WTC11 (cell line): ENCODE results near the gene PCDHB6. TPM values are rescaled to one million over a fixed set of nuclear protein-coding genes. Genes with fewer than 3 reads are reported as not detected.
"Not testable (repeated sequence)": the region's sequence is repeated elsewhere in the genome, so short reads cannot be mapped to it uniquely, and the experiment has no call there.

Source experiments
- ATAC-seq: fragments of 200-7000 bp; cut with Tn5 transposase; 2 replicates; pipeline ENCODE4 v1.10.0; 2021; ENCODE audit warnings: mild to moderate bottlenecking, moderate library complexity
- CTCF ChIA-PET: fragments of 300-600 bp; sonication (Branson Sonifier 250); formaldehyde crosslinking; loops from one replicate; lab custom pipeline; 2021; ENCODE audit warnings: antibody characterized with exemption; lab: Charles Lee
- POLR2A ChIA-PET: fragments of 350-600 bp; sonication (Branson Sonifier 250); formaldehyde crosslinking; loops from one replicate; lab custom pipeline; 2021; ENCODE audit warnings: antibody characterized with exemption; lab: Charles Lee
- DNase-seq: peaks from one replicate; pipeline ENCODE4 v3.0.0; 2021; ENCODE audit warnings: low spot score
- H3K27ac Mint-ChIP-seq: 2 replicates; pipeline ENCODE4 v1.8.0; 2021; ENCODE audit warnings: mixed read lengths
- H3K27me3 Mint-ChIP-seq: 2 replicates; pipeline ENCODE4 v1.8.0; 2021; ENCODE audit warnings: low read depth, mild to moderate bottlenecking, moderate library complexity, mixed read lengths
- H3K36me3 Mint-ChIP-seq: 2 replicates; pipeline ENCODE4 v1.8.0; 2021; ENCODE audit warnings: mixed read lengths
- H3K4me1 Mint-ChIP-seq: 2 replicates; pipeline ENCODE4 v1.8.0; 2022; ENCODE audit warnings: mixed read lengths
- H3K4me3 Mint-ChIP-seq: 2 replicates; pipeline ENCODE4 v1.8.0; 2021; ENCODE audit warnings: mild to moderate bottlenecking, moderate library complexity, mixed read lengths
- H3K9me3 Mint-ChIP-seq: 2 replicates; pipeline ENCODE4 v1.8.0; 2021; ENCODE audit warnings: mixed read lengths
- ATF1 ChIP-seq: sonication (generic); formaldehyde crosslinking; IDR thresholded peaks from 2 replicates; pipeline ENCODE4 v1.8.1; 2023; ENCODE audit warnings: mild to moderate bottlenecking, moderate library complexity, missing genetic modification reagents
- CBFB ChIP-seq: sonication (generic); formaldehyde crosslinking; IDR thresholded peaks from 2 replicates; pipeline ENCODE4 v1.8.1; 2022; ENCODE audit warnings: mild to moderate bottlenecking, low read depth, missing genetic modification reagents
- FOXJ3 ChIP-seq: sonication (generic); formaldehyde crosslinking; IDR thresholded peaks from 2 replicates; pipeline ENCODE4 v1.9.0; 2021; ENCODE audit warnings: missing genetic modification reagents, mild to moderate bottlenecking, borderline replicate concordance
- GTF2I ChIP-seq: fragments of 250-450 bp; sonication (Bioruptor Pico); conservative IDR thresholded peaks from 2 replicates; pipeline ENCODE4 v1.4.0; 2021; ENCODE audit warnings: mild to moderate bottlenecking
- IRF1 ChIP-seq: sonication (generic); formaldehyde crosslinking; IDR thresholded peaks from 2 replicates; pipeline ENCODE4 v1.8.0; 2023; ENCODE audit warnings: missing genetic modification reagents
- IRF2 ChIP-seq: sonication (generic); formaldehyde crosslinking; IDR thresholded peaks from 2 replicates; pipeline ENCODE4 v1.8.0; 2022; ENCODE audit warnings: low read depth, missing genetic modification reagents, borderline replicate concordance
- MYBL2 ChIP-seq: sonication (generic); formaldehyde crosslinking; IDR thresholded peaks from 2 replicates; pipeline ENCODE4 v1.8.1; 2023; ENCODE audit warnings: mild to moderate bottlenecking, moderate library complexity, missing genetic modification reagents
- NFE2L1 ChIP-seq: sonication (generic); formaldehyde crosslinking; IDR thresholded peaks from 2 replicates; pipeline ENCODE4 v1.8.1; 2023; ENCODE audit warnings: missing genetic modification reagents
- NR1H2 ChIP-seq: sonication (generic); formaldehyde crosslinking; IDR thresholded peaks from 2 replicates; pipeline ENCODE4 v1.9.0; 2021; ENCODE audit warnings: mild to moderate bottlenecking, moderate library complexity, missing genetic modification reagents
- RORB ChIP-seq: fragments of 250-450 bp; sonication (Bioruptor Pico); IDR thresholded peaks from 2 replicates; pipeline ENCODE4 v1.9.0; 2021; ENCODE audit warnings: mild to moderate bottlenecking
- SMAD4 ChIP-seq: sonication (generic); formaldehyde crosslinking; IDR thresholded peaks from 2 replicates; pipeline ENCODE4 v1.8.0; 2022; ENCODE audit warnings: mild to moderate bottlenecking, missing genetic modification reagents
- ZNF219 ChIP-seq: sonication (generic); formaldehyde crosslinking; IDR thresholded peaks from 2 replicates; pipeline ENCODE4 v1.8.0; 2023; ENCODE audit warnings: missing genetic modification reagents, mild to moderate bottlenecking, borderline replicate concordance
- total RNA-seq: library from RNA; stranded (reverse); gene quantifications from 3 replicates; pipeline ENCODE4 v1.2.3, GENCODE V29; 2021
- TF ChIP-seq, protein P1 (sequence below): fragments of 250-450 bp; sonication (Bioruptor Pico); IDR thresholded peaks from 2 replicates; pipeline ENCODE4 v1.9.0; 2021; ENCODE audit warnings: mild to moderate bottlenecking
- TF ChIP-seq, protein P2 (sequence below): sonication (generic); formaldehyde crosslinking; IDR thresholded peaks from 2 replicates; pipeline ENCODE4 v1.8.0; 2022; ENCODE audit warnings: missing genetic modification reagents
- TF ChIP-seq, protein P3 (sequence below): sonication (generic); formaldehyde crosslinking; IDR thresholded peaks from 2 replicates; pipeline ENCODE4 v1.8.0; 2022; ENCODE audit warnings: mild to moderate bottlenecking, missing genetic modification reagents
- TF ChIP-seq, protein P4 (sequence below): sonication (generic); formaldehyde crosslinking; IDR thresholded peaks from 2 replicates; pipeline ENCODE4 v1.8.0; 2022; ENCODE audit warnings: mild to moderate bottlenecking, missing genetic modification reagents
- TF ChIP-seq, protein P5 (sequence below): fragments of 250-450 bp; sonication (Bioruptor Pico); IDR thresholded peaks from 2 replicates; pipeline ENCODE4 v1.9.0; 2021; ENCODE audit warnings: mild to moderate bottlenecking, borderline replicate concordance
- TF ChIP-seq, protein P6 (sequence below): sonication (generic); formaldehyde crosslinking; IDR thresholded peaks from 2 replicates; pipeline ENCODE4 v1.8.1; 2022; ENCODE audit warnings: low read depth, mild to moderate bottlenecking, moderate library complexity, missing genetic modification reagents, borderline replicate concordance

PCDHB6 gene
- total RNA-seq, 1 experiment from 2014 or later, result 0.24 TPM

DNA sequence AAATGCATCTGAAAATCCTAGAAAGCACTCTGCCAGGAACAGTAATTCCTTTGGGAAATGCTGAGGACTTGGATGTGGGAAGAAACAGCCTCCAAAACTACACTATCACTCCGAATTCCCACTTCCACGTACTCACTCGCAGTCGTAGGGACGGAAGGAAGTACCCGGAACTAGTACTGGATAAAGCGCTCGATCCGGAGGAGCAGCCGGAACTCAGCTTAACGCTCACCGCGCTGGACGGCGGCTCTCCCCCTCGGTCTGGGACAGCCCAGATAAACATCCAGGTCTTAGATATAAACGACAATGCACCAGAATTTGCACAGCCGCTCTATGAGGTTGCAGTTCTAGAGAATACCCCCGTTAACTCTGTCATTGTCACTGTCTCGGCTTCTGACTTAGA lies 48.8 kb upstream of the PCDHB6 start:
- H3K27ac Mint-ChIP-seq, result 0 out of 2 replicates have a peak overlapping the region, but pooled peaks have one; percentile 44
- TF ChIP-seq NR1H2 (CRISPR knock-in tag) (no peak), MYBL2 (CRISPR knock-in tag) (no peak), ZNF219 (CRISPR knock-in tag) (no peak), IRF2 (CRISPR knock-in tag) (no peak), GTF2I (no peak), FOXJ3 (CRISPR knock-in tag) (no peak), RORB (CRISPR knock-in tag) (no peak), NFE2L1 (CRISPR knock-in tag) (no peak), IRF1 (no peak), SMAD4 (CRISPR knock-in tag) (no peak), ATF1 (no peak), CBFB (CRISPR knock-in tag) (no peak)
- TF ChIP-seq, protein P1, sequence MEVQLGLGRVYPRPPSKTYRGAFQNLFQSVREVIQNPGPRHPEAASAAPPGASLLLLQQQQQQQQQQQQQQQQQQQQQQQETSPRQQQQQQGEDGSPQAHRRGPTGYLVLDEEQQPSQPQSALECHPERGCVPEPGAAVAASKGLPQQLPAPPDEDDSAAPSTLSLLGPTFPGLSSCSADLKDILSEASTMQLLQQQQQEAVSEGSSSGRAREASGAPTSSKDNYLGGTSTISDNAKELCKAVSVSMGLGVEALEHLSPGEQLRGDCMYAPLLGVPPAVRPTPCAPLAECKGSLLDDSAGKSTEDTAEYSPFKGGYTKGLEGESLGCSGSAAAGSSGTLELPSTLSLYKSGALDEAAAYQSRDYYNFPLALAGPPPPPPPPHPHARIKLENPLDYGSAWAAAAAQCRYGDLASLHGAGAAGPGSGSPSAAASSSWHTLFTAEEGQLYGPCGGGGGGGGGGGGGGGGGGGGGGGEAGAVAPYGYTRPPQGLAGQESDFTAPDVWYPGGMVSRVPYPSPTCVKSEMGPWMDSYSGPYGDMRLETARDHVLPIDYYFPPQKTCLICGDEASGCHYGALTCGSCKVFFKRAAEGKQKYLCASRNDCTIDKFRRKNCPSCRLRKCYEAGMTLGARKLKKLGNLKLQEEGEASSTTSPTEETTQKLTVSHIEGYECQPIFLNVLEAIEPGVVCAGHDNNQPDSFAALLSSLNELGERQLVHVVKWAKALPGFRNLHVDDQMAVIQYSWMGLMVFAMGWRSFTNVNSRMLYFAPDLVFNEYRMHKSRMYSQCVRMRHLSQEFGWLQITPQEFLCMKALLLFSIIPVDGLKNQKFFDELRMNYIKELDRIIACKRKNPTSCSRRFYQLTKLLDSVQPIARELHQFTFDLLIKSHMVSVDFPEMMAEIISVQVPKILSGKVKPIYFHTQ (CRISPR knock-in tag), result no peak
- TF ChIP-seq, protein P2, sequence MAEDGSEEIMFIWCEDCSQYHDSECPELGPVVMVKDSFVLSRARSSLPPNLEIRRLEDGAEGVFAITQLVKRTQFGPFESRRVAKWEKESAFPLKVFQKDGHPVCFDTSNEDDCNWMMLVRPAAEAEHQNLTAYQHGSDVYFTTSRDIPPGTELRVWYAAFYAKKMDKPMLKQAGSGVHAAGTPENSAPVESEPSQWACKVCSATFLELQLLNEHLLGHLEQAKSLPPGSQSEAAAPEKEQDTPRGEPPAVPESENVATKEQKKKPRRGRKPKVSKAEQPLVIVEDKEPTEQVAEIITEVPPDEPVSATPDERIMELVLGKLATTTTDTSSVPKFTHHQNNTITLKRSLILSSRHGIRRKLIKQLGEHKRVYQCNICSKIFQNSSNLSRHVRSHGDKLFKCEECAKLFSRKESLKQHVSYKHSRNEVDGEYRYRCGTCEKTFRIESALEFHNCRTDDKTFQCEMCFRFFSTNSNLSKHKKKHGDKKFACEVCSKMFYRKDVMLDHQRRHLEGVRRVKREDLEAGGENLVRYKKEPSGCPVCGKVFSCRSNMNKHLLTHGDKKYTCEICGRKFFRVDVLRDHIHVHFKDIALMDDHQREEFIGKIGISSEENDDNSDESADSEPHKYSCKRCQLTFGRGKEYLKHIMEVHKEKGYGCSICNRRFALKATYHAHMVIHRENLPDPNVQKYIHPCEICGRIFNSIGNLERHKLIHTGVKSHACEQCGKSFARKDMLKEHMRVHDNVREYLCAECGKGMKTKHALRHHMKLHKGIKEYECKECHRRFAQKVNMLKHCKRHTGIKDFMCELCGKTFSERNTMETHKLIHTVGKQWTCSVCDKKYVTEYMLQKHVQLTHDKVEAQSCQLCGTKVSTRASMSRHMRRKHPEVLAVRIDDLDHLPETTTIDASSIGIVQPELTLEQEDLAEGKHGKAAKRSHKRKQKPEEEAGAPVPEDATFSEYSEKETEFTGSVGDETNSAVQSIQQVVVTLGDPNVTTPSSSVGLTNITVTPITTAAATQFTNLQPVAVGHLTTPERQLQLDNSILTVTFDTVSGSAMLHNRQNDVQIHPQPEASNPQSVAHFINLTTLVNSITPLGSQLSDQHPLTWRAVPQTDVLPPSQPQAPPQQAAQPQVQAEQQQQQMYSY (CRISPR knock-in tag), result no peak
- TF ChIP-seq, protein P3, sequence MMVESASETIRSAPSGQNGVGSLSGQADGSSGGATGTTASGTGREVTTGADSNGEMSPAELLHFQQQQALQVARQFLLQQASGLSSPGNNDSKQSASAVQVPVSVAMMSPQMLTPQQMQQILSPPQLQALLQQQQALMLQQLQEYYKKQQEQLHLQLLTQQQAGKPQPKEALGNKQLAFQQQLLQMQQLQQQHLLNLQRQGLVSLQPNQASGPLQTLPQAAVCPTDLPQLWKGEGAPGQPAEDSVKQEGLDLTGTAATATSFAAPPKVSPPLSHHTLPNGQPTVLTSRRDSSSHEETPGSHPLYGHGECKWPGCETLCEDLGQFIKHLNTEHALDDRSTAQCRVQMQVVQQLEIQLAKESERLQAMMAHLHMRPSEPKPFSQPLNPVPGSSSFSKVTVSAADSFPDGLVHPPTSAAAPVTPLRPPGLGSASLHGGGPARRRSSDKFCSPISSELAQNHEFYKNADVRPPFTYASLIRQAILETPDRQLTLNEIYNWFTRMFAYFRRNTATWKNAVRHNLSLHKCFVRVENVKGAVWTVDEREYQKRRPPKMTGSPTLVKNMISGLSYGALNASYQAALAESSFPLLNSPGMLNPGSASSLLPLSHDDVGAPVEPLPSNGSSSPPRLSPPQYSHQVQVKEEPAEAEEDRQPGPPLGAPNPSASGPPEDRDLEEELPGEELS (CRISPR knock-in tag), result no peak
- TF ChIP-seq, protein P4, sequence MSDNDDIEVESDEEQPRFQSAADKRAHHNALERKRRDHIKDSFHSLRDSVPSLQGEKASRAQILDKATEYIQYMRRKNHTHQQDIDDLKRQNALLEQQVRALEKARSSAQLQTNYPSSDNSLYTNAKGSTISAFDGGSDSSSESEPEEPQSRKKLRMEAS, result no peak
- TF ChIP-seq, protein P5, sequence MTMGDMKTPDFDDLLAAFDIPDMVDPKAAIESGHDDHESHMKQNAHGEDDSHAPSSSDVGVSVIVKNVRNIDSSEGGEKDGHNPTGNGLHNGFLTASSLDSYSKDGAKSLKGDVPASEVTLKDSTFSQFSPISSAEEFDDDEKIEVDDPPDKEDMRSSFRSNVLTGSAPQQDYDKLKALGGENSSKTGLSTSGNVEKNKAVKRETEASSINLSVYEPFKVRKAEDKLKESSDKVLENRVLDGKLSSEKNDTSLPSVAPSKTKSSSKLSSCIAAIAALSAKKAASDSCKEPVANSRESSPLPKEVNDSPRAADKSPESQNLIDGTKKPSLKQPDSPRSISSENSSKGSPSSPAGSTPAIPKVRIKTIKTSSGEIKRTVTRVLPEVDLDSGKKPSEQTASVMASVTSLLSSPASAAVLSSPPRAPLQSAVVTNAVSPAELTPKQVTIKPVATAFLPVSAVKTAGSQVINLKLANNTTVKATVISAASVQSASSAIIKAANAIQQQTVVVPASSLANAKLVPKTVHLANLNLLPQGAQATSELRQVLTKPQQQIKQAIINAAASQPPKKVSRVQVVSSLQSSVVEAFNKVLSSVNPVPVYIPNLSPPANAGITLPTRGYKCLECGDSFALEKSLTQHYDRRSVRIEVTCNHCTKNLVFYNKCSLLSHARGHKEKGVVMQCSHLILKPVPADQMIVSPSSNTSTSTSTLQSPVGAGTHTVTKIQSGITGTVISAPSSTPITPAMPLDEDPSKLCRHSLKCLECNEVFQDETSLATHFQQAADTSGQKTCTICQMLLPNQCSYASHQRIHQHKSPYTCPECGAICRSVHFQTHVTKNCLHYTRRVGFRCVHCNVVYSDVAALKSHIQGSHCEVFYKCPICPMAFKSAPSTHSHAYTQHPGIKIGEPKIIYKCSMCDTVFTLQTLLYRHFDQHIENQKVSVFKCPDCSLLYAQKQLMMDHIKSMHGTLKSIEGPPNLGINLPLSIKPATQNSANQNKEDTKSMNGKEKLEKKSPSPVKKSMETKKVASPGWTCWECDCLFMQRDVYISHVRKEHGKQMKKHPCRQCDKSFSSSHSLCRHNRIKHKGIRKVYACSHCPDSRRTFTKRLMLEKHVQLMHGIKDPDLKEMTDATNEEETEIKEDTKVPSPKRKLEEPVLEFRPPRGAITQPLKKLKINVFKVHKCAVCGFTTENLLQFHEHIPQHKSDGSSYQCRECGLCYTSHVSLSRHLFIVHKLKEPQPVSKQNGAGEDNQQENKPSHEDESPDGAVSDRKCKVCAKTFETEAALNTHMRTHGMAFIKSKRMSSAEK (CRISPR knock-in tag), result no peak
- TF ChIP-seq, protein P6, sequence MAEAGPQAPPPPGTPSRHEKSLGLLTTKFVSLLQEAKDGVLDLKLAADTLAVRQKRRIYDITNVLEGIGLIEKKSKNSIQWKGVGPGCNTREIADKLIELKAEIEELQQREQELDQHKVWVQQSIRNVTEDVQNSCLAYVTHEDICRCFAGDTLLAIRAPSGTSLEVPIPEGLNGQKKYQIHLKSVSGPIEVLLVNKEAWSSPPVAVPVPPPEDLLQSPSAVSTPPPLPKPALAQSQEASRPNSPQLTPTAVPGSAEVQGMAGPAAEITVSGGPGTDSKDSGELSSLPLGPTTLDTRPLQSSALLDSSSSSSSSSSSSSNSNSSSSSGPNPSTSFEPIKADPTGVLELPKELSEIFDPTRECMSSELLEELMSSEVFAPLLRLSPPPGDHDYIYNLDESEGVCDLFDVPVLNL (CRISPR knock-in tag), result no peak
- H3K4me1 Mint-ChIP-seq, result peaks cover 8% of the 10 kb centered on the region
- peaks cover 28% of the 10 kb centered on the region for H3K36me3 Mint-ChIP-seq
- POLR2A ChIA-PET, result no interaction called here
- CTCF ChIA-PET, result interaction anchor here (0.7 to 1.3 kb wide), 8 partner anchors 15 to 463 kb away, joined by 3 to 7 read pairs (median 3); partner anchors contain the start of genes PCDHA12, PCDHB11 and PCDHB16
- H3K4me3 Mint-ChIP-seq, result peak overlapping the region; percentile 80
- ATAC-seq (no peak; the same call in 1 of the 2 replicates), DNase-seq (no peak)
- H3K27me3 Mint-ChIP-seq, result no peaks in the 10 kb centered on the region
- no peaks in the 10 kb centered on the region for H3K9me3 Mint-ChIP-seq

- H3K36me3 Mint-ChIP-seq, result peaks cover 23% of the 10 kb centered on the region
- CTCF ChIA-PET, ATAC-seq, H3K9me3 Mint-ChIP-seq, POLR2A ChIA-PET, H3K27ac Mint-ChIP-seq, H3K4me3 Mint-ChIP-seq, DNase-seq, H3K4me1 Mint-ChIP-seq, H3K27me3 Mint-ChIP-seq: not testable (repeated sequence)
These were observed 47.8 kb upstream of the PCDHB6 start for GRCh38 chr5:141102070-141102469.

GRCh38 chr5:141102471-141102870 lies 47.4 kb upstream of the PCDHB6 start:
- H3K9me3 Mint-ChIP-seq, H3K27ac Mint-ChIP-seq, H3K4me3 Mint-ChIP-seq, ATAC-seq, H3K4me1 Mint-ChIP-seq, H3K27me3 Mint-ChIP-seq, POLR2A ChIA-PET, CTCF ChIA-PET, DNase-seq: not testable (repeated sequence)
- peaks cover 23% of the 10 kb centered on the region for H3K36me3 Mint-ChIP-seq
